ENCODE measurements around the gene CISD1. TPM values are rescaled to one million over a fixed set of nuclear protein-coding genes. Genes with fewer than 3 reads are reported as not detected.
A peak's percentile ranks its signal among the peaks of the same experiment; 100 is the strongest.

CISD1 gene
- total RNA-seq, 3 donors from 2014 or later (not counting 1 experiment from before 2014, with no cell fraction given), result 4.2 to 10.4 (median 5.3) TPM

DNA sequence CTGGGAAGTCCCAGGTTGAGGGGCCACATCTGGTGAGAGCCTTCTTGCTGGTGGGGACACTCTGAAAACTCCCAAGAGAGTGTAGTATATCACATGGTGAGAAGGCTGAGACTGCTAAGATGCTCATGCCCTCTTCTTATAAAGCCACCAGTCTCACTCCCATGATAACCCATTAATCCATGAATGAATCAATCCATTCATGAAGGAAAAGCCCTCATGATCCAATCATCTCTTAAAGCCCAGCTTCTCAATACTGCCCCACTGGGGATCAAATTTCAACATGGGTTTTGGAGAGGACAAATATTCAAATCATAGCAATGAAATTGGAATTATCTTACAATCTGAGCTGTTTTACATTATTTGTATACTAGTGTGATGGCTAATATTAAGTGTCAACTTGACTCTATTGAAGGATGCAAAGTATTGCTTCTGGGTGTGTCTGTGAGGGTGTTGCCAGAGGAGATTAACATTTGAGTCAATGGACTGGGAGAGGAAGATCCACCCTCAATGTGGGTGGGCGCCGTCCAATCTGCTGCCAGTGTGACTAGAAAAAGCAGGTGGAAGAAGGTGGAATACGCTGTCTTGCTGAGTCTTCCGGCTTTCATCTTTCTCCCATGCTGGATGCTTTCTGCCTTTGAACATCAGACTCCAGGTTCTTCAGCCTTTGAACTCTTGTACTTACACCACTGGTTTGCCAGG is 51.5 kb downstream of the CISD1 start:
- no peak for DNase-seq
- TF ChIP-seq, protein P1, sequence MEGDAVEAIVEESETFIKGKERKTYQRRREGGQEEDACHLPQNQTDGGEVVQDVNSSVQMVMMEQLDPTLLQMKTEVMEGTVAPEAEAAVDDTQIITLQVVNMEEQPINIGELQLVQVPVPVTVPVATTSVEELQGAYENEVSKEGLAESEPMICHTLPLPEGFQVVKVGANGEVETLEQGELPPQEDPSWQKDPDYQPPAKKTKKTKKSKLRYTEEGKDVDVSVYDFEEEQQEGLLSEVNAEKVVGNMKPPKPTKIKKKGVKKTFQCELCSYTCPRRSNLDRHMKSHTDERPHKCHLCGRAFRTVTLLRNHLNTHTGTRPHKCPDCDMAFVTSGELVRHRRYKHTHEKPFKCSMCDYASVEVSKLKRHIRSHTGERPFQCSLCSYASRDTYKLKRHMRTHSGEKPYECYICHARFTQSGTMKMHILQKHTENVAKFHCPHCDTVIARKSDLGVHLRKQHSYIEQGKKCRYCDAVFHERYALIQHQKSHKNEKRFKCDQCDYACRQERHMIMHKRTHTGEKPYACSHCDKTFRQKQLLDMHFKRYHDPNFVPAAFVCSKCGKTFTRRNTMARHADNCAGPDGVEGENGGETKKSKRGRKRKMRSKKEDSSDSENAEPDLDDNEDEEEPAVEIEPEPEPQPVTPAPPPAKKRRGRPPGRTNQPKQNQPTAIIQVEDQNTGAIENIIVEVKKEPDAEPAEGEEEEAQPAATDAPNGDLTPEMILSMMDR (IDR thresholded peaks at IDR 0.05), result no peak
- H3K27ac ChIP-seq (ENCODE audit: low read length), result no peak overlapping the region
- no peaks in the 10 kb centered on the region for H3K9me3 Mint-ChIP-seq
- no peak overlapping the region for H3K4me3 Mint-ChIP-seq
- no peak overlapping the region for H3K27ac Mint-ChIP-seq
- no peaks in the 10 kb centered on the region for H3K9me3 ChIP-seq (ENCODE audit: control insufficient read depth, insufficient read depth, low read length)
- peaks cover 0 to 8% of the 10 kb centered on the region in 2 donors for H3K27me3 Mint-ChIP-seq (ENCODE audit: low read depth in 2 of 2)
- H3K36me3 Mint-ChIP-seq, result no peaks in the 10 kb centered on the region
- intact Hi-C loops (cut with micrococcal nuclease), result no loop called here
- H3K27me3 ChIP-seq (ENCODE audit: control insufficient read depth, insufficient read depth, low read length), result no peaks in the 10 kb centered on the region
- no peak for ATAC-seq
- 93% methylated on average over 4 of the region's 4 CpGs for WGBS (ENCODE audit: insufficient coverage)
- no peaks in the 10 kb centered on the region for H3K36me3 ChIP-seq (ENCODE audit: control insufficient read depth, insufficient read depth, low read length)
- no peaks in the 10 kb centered on the region for H3K4me1 ChIP-seq (ENCODE audit: control insufficient read depth, insufficient read depth, low read length)
- peaks cover 9 to 10% of the 10 kb centered on the region in 2 donors for H3K4me1 Mint-ChIP-seq
- no peak overlapping the region for H3K4me3 ChIP-seq (ENCODE audit: low read length)

DNA sequence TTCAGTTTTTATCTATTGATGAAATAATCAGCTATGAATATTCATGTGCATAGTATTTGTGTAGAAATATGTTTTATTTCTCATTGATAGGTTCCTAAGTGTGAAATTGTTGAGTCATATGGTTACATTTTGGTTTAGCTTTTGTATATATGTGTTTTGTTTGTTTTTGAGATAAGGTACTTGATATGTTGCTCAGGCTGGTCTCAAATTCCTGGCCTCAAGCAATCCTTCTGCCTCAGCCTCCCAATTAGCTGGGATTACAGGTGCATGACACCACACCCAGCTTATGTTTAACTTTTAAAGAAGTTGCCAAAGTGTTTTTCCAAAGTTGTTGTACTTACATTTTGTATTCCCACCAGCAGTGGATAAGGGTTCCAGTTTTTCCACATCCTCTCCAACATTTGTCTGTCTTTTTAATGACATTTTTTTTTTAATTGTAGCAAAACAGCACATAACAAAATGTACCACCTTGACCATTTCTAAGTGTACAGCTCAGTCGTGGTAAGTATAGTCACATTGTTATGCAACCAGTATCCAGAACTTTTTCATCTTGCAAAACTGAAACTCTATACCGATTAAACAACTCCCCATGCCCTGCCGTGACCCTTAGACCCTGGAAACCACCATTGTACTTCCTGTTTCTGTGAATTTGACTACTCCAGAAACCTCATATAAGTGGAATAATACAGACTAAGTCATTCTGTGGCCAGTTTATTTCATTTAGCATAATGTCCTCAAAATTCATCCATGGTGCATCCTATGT is 53.3 kb downstream of the CISD1 start:
- no peaks in the 10 kb centered on the region for H3K9me3 ChIP-seq (ENCODE audit: control insufficient read depth, insufficient read depth, low read length)
- no peak overlapping the region for H3K4me3 Mint-ChIP-seq
- intact Hi-C loops (cut with micrococcal nuclease), result no loop called here
- H3K36me3 Mint-ChIP-seq, result no peaks in the 10 kb centered on the region
- no peaks in the 10 kb centered on the region for H3K36me3 ChIP-seq (ENCODE audit: control insufficient read depth, insufficient read depth, low read length)
- H3K27ac ChIP-seq (ENCODE audit: low read length), result no peak overlapping the region
- H3K4me1 ChIP-seq (ENCODE audit: control insufficient read depth, insufficient read depth, low read length), result no peaks in the 10 kb centered on the region
- H3K27ac Mint-ChIP-seq, result peak overlapping the region in 1 of 2 donors; percentile 27
- WGBS (ENCODE audit: insufficient coverage), result 0% methylated on average over 3 of the region's 3 CpGs
- H3K27me3 Mint-ChIP-seq (ENCODE audit: low read depth in 2 of 2), result peaks cover 2 to 8% of the 10 kb centered on the region in 2 donors
- ATAC-seq, result peak; percentile 48 to 67 (median 49)
- no peaks in the 10 kb centered on the region for H3K9me3 Mint-ChIP-seq
- no peaks in the 10 kb centered on the region for H3K27me3 ChIP-seq (ENCODE audit: control insufficient read depth, insufficient read depth, low read length)
- H3K4me3 ChIP-seq (ENCODE audit: low read length), result no peak overlapping the region
- peak in 1 of 2 donors; percentile 33 for DNase-seq
- peaks cover 9 to 10% of the 10 kb centered on the region in 2 donors for H3K4me1 Mint-ChIP-seq
- TF ChIP-seq, protein P1 (IDR thresholded peaks at IDR 0.05), result no peak

DNA sequence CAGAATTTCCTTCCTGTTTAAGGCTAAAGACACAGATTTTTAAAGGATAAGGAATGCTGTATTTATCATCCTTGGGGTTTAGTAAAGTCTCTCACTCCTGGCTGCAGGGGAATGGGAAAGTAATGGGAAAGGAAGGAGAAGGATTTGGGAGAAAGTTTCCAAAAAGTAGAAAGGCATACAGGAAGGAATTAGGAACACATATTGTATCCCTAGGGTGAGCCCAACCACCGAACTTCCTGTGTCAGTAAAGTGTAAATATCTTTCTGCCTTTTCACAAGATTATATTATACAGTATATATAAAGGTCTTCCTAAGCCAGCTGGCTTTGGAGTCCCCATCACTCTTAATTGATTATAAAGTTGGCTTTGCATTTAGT is 53.9 kb downstream of the CISD1 start:
- H3K27me3 ChIP-seq (ENCODE audit: control insufficient read depth, insufficient read depth, low read length), result no peaks in the 10 kb centered on the region
- H3K27ac ChIP-seq (ENCODE audit: low read length), result no peak overlapping the region
- Mint-ChIP-seq H3K4me3 (no peak overlapping the region), H3K27me3 (ENCODE audit: low read depth in 2 of 2) (peaks cover 2 to 8% of the 10 kb centered on the region in 2 donors), H3K9me3 (no peaks in the 10 kb centered on the region), H3K4me1 (peaks cover 9 to 10% of the 10 kb centered on the region in 2 donors), H3K27ac (peak overlapping the region in 1 of 2 donors; percentile 27), H3K36me3 (no peaks in the 10 kb centered on the region)
- DNase-seq (no peak), ATAC-seq (no peak)
- H3K36me3 ChIP-seq (ENCODE audit: control insufficient read depth, insufficient read depth, low read length), result no peaks in the 10 kb centered on the region
- no peaks in the 10 kb centered on the region for H3K9me3 ChIP-seq (ENCODE audit: control insufficient read depth, insufficient read depth, low read length)
- no peak overlapping the region for H3K4me3 ChIP-seq (ENCODE audit: low read length)
- TF ChIP-seq, protein P1 (IDR thresholded peaks at IDR 0.05), result no peak
- H3K4me1 ChIP-seq (ENCODE audit: control insufficient read depth, insufficient read depth, low read length), result no peaks in the 10 kb centered on the region
- no CpG with 5 or more reads among the region's 1 CpG for WGBS (ENCODE audit: insufficient coverage)
- intact Hi-C loops (cut with micrococcal nuclease), result no loop called here
